Caco-2 (cell line): ENCODE measurements around the gene SUMF1. TPM values are rescaled to one million over a fixed set of nuclear protein-coding genes. Genes with fewer than 3 reads are reported as not detected.

Experiments used
- BruUV-seq: library from RNA; stranded (reverse); fragments of 400-500 nt; replicated peaks from 2 replicates; lab custom pipeline; 2021; lab: Mats Ljungman, UMichigan
- CTCF ChIA-PET: fragments of 300-600 bp; sonication (Branson Sonifier 250); formaldehyde crosslinking; loops from one replicate; lab custom pipeline; 2022; ENCODE audit warnings: antibody characterized with exemption; lab: Charles Lee
- POLR2A ChIA-PET: fragments of 300-600 bp; sonication (Branson Sonifier 250); formaldehyde crosslinking; loops from one replicate; lab custom pipeline; 2022; ENCODE audit warnings: antibody characterized with exemption; lab: Charles Lee
- DNase-seq, 2 experiments: peaks; one replicate each; pipeline versions ENCODE4 v3.0.0 to v3.0.0-alpha.2; 2020 to 2022
- H3K27me3 ChIP-seq: replicated peaks from 2 replicates; pipeline ENCODE4 v1.6.0; 2011; ENCODE audit warnings: low read length; ENCODE audit not compliant: control insufficient read depth, insufficient read depth
- H3K36me3 ChIP-seq: 2 replicates; pipeline ENCODE4 v1.5.1; 2011; ENCODE audit warnings: low read length; ENCODE audit not compliant: control insufficient read depth, insufficient read depth
- H3K4me1 ChIP-seq: fragments of 250-450 bp; sonication (Bioruptor Pico); 2 replicates; pipeline ENCODE4 v1.5.1; 2020; ENCODE audit warnings: mild to moderate bottlenecking
- H3K4me3 ChIP-seq: 2 replicates; pipeline ENCODE4 v1.5.1; 2011; ENCODE audit warnings: low read depth, mild to moderate bottlenecking, control low read depth, low read length
- H3K9me3 ChIP-seq: fragments of 250-450 bp; sonication (Bioruptor Pico); 2 replicates; pipeline ENCODE4 v1.5.1; 2020; ENCODE audit warnings: mild to moderate bottlenecking, moderate library complexity
- H3K27ac Mint-ChIP-seq: one replicate; pipeline ENCODE4 v1.8.0; 2022; ENCODE audit warnings: mixed read lengths; ENCODE audit not compliant: unreplicated experiment
- H3K27me3 Mint-ChIP-seq: one replicate; pipeline ENCODE4 v1.8.0; 2022; ENCODE audit warnings: mixed read lengths; ENCODE audit not compliant: insufficient read depth, unreplicated experiment
- H3K36me3 Mint-ChIP-seq: one replicate; pipeline ENCODE4 v1.8.0; 2022; ENCODE audit warnings: mild to moderate bottlenecking, mixed read lengths; ENCODE audit not compliant: insufficient read depth, unreplicated experiment
- H3K4me1 Mint-ChIP-seq: one replicate; pipeline ENCODE4 v1.8.0; 2022; ENCODE audit warnings: low read depth, mixed read lengths; ENCODE audit not compliant: unreplicated experiment
- H3K4me3 Mint-ChIP-seq: one replicate; pipeline ENCODE4 v1.8.0; 2022; ENCODE audit warnings: mild to moderate bottlenecking, moderate library complexity, mixed read lengths; ENCODE audit not compliant: unreplicated experiment
- H3K9me3 Mint-ChIP-seq: one replicate; pipeline ENCODE4 v1.8.0; 2022; ENCODE audit warnings: mixed read lengths; ENCODE audit not compliant: unreplicated experiment
- intact Hi-C: fragments of 100-400 bp; cut with micrococcal nuclease; formaldehyde crosslinking; loops from one replicate; pipeline ENCODE4 v1.10.0; 2022; ENCODE audit not compliant: unreplicated experiment
- total RNA-seq: library from RNA; stranded (reverse); gene quantifications from 2 replicates; pipeline ENCODE4 v1.2.3, GENCODE V29; 2022
- TF ChIP-seq, protein P1 (sequence below), 2 experiments: fragments of 200-600 bp in 1 of 2; IDR thresholded peaks; 1 replicate in 1 of 2; 2 replicates in 1 of 2; pipeline versions ENCODE4 v1.5.1 to v1.8.0; 2011 to 2022; ENCODE audit warnings: antibody characterized with exemption in 1 of 2, control low read depth in 1 of 2, inconsistent platforms in 1 of 2, low read depth in 1 of 2, low read length in 1 of 2, mild to moderate bottlenecking in 1 of 2, moderate library complexity in 1 of 2; ENCODE audit not compliant: insufficient read depth in 1 of 2, severe bottlenecking in 1 of 2, unreplicated experiment in 1 of 2

SUMF1 gene
- total RNA-seq, 1 experiment from 2014 or later: 24.4 TPM

DNA sequence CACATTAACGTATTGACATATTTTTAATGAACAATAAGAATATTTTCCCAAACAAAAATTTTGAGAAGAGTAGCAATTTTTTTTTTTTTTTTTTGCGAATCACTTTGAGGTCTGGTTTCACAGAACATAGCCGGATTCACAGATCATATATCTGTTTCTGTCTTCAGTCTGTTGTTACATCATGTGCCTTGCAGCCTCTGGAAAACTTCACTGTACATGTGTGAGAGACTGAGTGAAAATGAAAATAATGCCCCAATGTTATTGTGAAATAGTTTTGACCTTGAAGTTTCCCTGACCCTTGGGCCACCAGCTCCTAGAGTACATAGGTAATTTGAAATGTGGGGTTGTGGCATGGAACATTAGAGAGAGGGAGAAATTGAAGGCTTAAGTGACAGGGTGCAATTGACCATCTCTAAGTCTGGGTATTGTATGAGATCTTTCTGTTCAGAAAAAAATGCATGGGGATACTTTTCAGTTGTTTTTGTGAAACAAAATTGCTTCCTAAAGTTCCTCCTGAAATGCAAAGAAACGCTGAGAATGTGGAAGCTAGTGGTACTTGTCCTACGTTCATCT lies 40.0 kb upstream of the SUMF1 start:
- TF ChIP-seq, protein P1, sequence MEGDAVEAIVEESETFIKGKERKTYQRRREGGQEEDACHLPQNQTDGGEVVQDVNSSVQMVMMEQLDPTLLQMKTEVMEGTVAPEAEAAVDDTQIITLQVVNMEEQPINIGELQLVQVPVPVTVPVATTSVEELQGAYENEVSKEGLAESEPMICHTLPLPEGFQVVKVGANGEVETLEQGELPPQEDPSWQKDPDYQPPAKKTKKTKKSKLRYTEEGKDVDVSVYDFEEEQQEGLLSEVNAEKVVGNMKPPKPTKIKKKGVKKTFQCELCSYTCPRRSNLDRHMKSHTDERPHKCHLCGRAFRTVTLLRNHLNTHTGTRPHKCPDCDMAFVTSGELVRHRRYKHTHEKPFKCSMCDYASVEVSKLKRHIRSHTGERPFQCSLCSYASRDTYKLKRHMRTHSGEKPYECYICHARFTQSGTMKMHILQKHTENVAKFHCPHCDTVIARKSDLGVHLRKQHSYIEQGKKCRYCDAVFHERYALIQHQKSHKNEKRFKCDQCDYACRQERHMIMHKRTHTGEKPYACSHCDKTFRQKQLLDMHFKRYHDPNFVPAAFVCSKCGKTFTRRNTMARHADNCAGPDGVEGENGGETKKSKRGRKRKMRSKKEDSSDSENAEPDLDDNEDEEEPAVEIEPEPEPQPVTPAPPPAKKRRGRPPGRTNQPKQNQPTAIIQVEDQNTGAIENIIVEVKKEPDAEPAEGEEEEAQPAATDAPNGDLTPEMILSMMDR (IDR thresholded peaks at IDR 0.05; ENCODE audit: insufficient read depth in 1 of 2, low read depth in 1 of 2, low read length in 1 of 2, severe bottlenecking in 1 of 2, unreplicated experiment in 1 of 2): no peak
- intact Hi-C loops: no loop called here
- CTCF ChIA-PET: no interaction called here
- no peak overlapping the region for H3K4me3 ChIP-seq
- Mint-ChIP-seq H3K27ac (no peak overlapping the region), H3K4me1 (peaks cover 11% of the 10 kb centered on the region), H3K9me3 (no peaks in the 10 kb centered on the region), H3K27me3 (no peaks in the 10 kb centered on the region), H3K4me3 (no peak overlapping the region), H3K36me3 (no peaks in the 10 kb centered on the region)
- no peaks in the 10 kb centered on the region for H3K36me3 ChIP-seq
- no peaks in the 10 kb centered on the region for H3K9me3 ChIP-seq
- no peak for DNase-seq
- H3K27me3 ChIP-seq: no peaks in the 10 kb centered on the region
- POLR2A ChIA-PET: no interaction called here
- no TSS peak for BruUV-seq
- peaks cover 14% of the 10 kb centered on the region for H3K4me1 ChIP-seq

DNA sequence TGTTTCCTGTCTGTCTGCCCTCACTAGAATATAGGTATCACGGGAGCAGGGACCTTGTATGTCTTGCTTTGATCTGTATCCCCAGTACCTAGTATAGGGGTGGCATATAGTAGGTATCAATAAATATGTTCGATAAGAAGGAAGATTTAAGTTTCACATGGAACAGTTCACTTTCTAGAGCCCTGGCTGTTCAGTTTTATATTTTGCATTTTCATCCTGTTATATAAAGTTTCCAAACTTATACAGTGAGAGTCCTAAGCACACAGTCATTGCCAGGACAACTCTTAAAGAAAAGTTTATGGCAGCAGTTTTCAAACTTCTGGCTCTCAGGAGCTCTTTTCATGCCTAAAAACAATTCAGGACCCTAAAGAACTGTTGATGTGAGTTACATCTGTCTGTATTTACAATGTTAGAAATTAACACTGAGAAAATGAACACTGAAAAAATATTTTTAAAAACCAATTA lies 39.5 kb upstream of the SUMF1 start:
- no peak overlapping the region for H3K4me3 ChIP-seq
- H3K36me3 ChIP-seq: no peaks in the 10 kb centered on the region
- no peaks in the 10 kb centered on the region for H3K9me3 ChIP-seq
- BruUV-seq: no TSS peak
- H3K27me3 ChIP-seq: no peaks in the 10 kb centered on the region
- Mint-ChIP-seq H3K9me3 (no peaks in the 10 kb centered on the region), H3K36me3 (no peaks in the 10 kb centered on the region), H3K27ac (no peak overlapping the region), H3K4me3 (no peak overlapping the region), H3K27me3 (no peaks in the 10 kb centered on the region), H3K4me1 (peaks cover 11% of the 10 kb centered on the region)
- POLR2A ChIA-PET: no interaction called here
- no peak for DNase-seq
- intact Hi-C loops: no loop called here
- CTCF ChIA-PET: no interaction called here
- TF ChIP-seq, protein P1 (IDR thresholded peaks at IDR 0.05; ENCODE audit: insufficient read depth in 1 of 2, low read depth in 1 of 2, low read length in 1 of 2, severe bottlenecking in 1 of 2, unreplicated experiment in 1 of 2): no peak
- H3K4me1 ChIP-seq: peaks cover 18% of the 10 kb centered on the region

DNA sequence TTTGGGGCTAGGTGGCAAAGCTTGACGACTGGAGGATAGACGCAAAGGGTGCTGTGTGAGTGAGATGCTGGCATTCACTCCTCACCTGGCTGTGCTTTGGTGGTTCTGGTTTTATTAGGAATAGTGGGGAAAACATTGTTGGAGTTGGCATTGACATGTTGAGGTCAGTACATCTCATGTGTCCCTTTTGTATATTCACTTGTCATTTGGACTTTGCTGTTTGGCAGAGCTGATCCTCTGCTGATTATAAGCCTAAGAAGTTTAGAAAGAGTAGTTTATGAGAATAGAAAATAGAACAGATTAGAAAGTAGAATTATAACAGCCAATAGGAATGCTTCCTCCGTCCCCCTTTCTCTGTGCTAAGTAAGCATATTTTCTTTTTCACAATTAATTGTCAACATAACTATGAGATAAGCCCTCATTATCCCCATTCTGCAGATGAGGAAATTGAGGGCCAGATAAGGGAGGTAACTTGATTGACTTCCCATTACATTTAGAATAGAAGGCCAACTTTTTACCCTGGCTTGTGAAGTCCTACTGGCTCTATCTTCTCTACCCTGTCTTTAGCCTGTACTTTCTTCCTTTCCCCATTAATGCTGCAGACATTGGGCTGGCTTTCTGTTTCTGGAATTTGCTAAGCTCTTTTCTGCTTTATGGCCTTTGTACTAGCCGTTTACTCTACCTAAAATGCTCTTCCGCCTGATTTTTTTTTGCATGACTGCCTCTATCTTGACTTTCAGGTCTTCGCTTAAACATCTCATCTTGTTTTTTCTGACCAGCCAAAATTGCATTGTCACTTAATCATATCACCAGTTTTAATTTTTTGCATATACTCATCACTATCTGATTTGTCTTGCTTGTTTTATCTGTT lies 38.9 kb upstream of the SUMF1 start:
- CTCF ChIA-PET: no interaction called here
- Histone ChIP-seq H3K4me3 (no peak overlapping the region), H3K9me3 (no peaks in the 10 kb centered on the region), H3K27me3 (no peaks in the 10 kb centered on the region), H3K4me1 (peaks cover 24% of the 10 kb centered on the region), H3K36me3 (no peaks in the 10 kb centered on the region)
- POLR2A ChIA-PET: no interaction called here
- TF ChIP-seq, protein P1 (IDR thresholded peaks at IDR 0.05; ENCODE audit: insufficient read depth in 1 of 2, low read depth in 1 of 2, low read length in 1 of 2, severe bottlenecking in 1 of 2, unreplicated experiment in 1 of 2): no peak
- no peak overlapping the region for H3K4me3 Mint-ChIP-seq
- no peaks in the 10 kb centered on the region for H3K27me3 Mint-ChIP-seq
- H3K9me3 Mint-ChIP-seq: no peaks in the 10 kb centered on the region
- H3K4me1 Mint-ChIP-seq: peaks cover 11% of the 10 kb centered on the region
- H3K27ac Mint-ChIP-seq: no peak overlapping the region
- intact Hi-C loops: no loop called here
- DNase-seq: no peak
- no TSS peak for BruUV-seq
- no peaks in the 10 kb centered on the region for H3K36me3 Mint-ChIP-seq
